Liver (tissue), 9 donors: ENCODE results near the gene PREPL. TPM values are rescaled to one million over a fixed set of nuclear protein-coding genes. Genes with fewer than 3 reads are reported as not detected.

Experiments
- DNase-seq: peaks from one replicate; pipeline ENCODE4 v3.0.0-alpha.2; 2017; ENCODE audit warnings: low spot score
- H3K27ac ChIP-seq, 2 donors: one replicate each; pipeline ENCODE4 v1.7.0; 2013; ENCODE audit warnings: inconsistent platforms in 2 of 2, low read length in 2 of 2, control low read depth in 1 of 2, low read depth in 1 of 2, mild to moderate bottlenecking in 1 of 2
- H3K27me3 ChIP-seq, 4 donors: one replicate each; pipeline versions ENCODE4 v1.6.1 to v1.7.0; 2013; ENCODE audit warnings: low read length in 3 of 4, inconsistent platforms in 1 of 4, mild to moderate bottlenecking in 1 of 4, moderate library complexity in 1 of 4; ENCODE audit not compliant: control insufficient read depth in 4 of 4, insufficient read depth in 4 of 4
- H3K36me3 ChIP-seq, 4 donors: one replicate each; pipeline versions ENCODE4 v1.6.1 to v1.7.0; 2013; ENCODE audit warnings: low read length in 3 of 4, mild to moderate bottlenecking in 3 of 4, low read depth in 1 of 4, moderate library complexity in 1 of 4; ENCODE audit not compliant: control insufficient read depth in 4 of 4, insufficient read depth in 3 of 4
- H3K4me1 ChIP-seq, 4 donors: one replicate each; pipeline versions ENCODE4 v1.6.1 to v1.7.0; 2013; ENCODE audit warnings: low read length in 3 of 4, mild to moderate bottlenecking in 3 of 4, moderate library complexity in 1 of 4; ENCODE audit not compliant: control insufficient read depth in 4 of 4, insufficient read depth in 4 of 4
- H3K4me3 ChIP-seq, 3 donors: one replicate each; pipeline versions ENCODE4 v1.6.1 to v1.7.0; 2013; ENCODE audit warnings: low read length in 3 of 3, control low read depth in 1 of 3, low read depth in 1 of 3, mild to moderate bottlenecking in 1 of 3
- H3K9ac ChIP-seq, 2 donors: one replicate each; pipeline ENCODE4 v1.7.0; 2013; ENCODE audit warnings: low read length in 2 of 2, mild to moderate bottlenecking in 2 of 2, moderate library complexity in 2 of 2, control low read depth in 1 of 2, low read depth in 1 of 2
- H3K9me3 ChIP-seq, 4 donors: one replicate each; pipeline versions ENCODE4 v1.6.1 to v1.7.0; 2013; ENCODE audit warnings: low read length in 3 of 4; ENCODE audit not compliant: control insufficient read depth in 4 of 4
- EGR1 ChIP-seq, 2 donors: IDR thresholded peaks; 2 replicates each; pipeline ENCODE4 v1.6.1; 2016 to 2018; ENCODE audit warnings: antibody characterized with exemption in 2 of 2, low read depth in 2 of 2
- FOXA1 ChIP-seq: IDR thresholded peaks from 2 replicates; pipeline ENCODE4 v1.6.1; 2016; ENCODE audit warnings: antibody characterized with exemption
- FOXA2 ChIP-seq: IDR thresholded peaks from 2 replicates; pipeline ENCODE4 v1.6.1; 2016; ENCODE audit warnings: antibody characterized with exemption
- GABPA ChIP-seq, 2 donors: IDR thresholded peaks in 1 of 2; conservative IDR thresholded peaks in 1 of 2; 2 replicates each; pipeline ENCODE4 v1.6.1; 2016; ENCODE audit warnings: antibody characterized with exemption in 2 of 2, mild to moderate bottlenecking in 1 of 2, moderate library complexity in 1 of 2
- HNF4A ChIP-seq, 2 donors: conservative IDR thresholded peaks; 2 replicates each; pipeline ENCODE4 v1.6.1; 2016; ENCODE audit warnings: antibody characterized with exemption in 2 of 2, mild to moderate bottlenecking in 2 of 2
- HNF4G ChIP-seq: IDR thresholded peaks from 2 replicates; pipeline ENCODE4 v1.6.1; 2016; ENCODE audit warnings: antibody characterized with exemption
- JUND ChIP-seq, 2 donors: IDR thresholded peaks; 2 replicates each; pipeline ENCODE4 v1.6.1; 2016; ENCODE audit warnings: antibody characterized with exemption in 2 of 2
- NR2F2 ChIP-seq: IDR thresholded peaks from 2 replicates; pipeline ENCODE4 v1.6.1; 2016; ENCODE audit warnings: antibody characterized with exemption
- RAD21 ChIP-seq, 2 donors: IDR thresholded peaks; 2 replicates each; pipeline ENCODE4 v1.6.1; 2016; ENCODE audit warnings: antibody characterized with exemption in 2 of 2, mild to moderate bottlenecking in 2 of 2
- RXRA ChIP-seq, 2 donors: IDR thresholded peaks; 2 replicates each; pipeline ENCODE4 v1.6.1; 2017 to 2018; ENCODE audit warnings: antibody characterized with exemption in 2 of 2, mild to moderate bottlenecking in 1 of 2
- SP1 ChIP-seq: IDR thresholded peaks from 2 replicates; pipeline ENCODE4 v1.6.1; 2018; ENCODE audit warnings: antibody characterized with exemption, mild to moderate bottlenecking
- TAF1 ChIP-seq: conservative IDR thresholded peaks from 2 replicates; pipeline ENCODE4 v1.6.1; 2016; ENCODE audit warnings: antibody characterized with exemption, mild to moderate bottlenecking
- YY1 ChIP-seq: IDR thresholded peaks from 2 replicates; pipeline ENCODE4 v1.6.1; 2016; ENCODE audit warnings: antibody characterized with exemption, mild to moderate bottlenecking
- WGBS: extraction: QIAGEN DNeasy Blood & Tissue Kit; methylation state at CpG from one replicate; pipeline ENCODE4 v1.1.7; 2013; 5-methylcytosine and 5-hydroxymethylcytosine counted together
- polyA plus RNA-seq, 2 donors: library from polyadenylated mRNA; stranded (reverse) in 1 of 2; unstranded in 1 of 2; fragments of 200-250 nt in 1 of 2; fragments of >200 nt in 1 of 2; fragmentation: Nextera tagmentation in 1 of 2; extraction: Ambion mirVana in 1 of 2; gene quantifications; one replicate each; pipeline versions ENCODE4 v1.2.1 to v1.2.3, GENCODE V29; 2013 to 2015
- total RNA-seq, 2 donors: library from RNA; depleted of rRNA; stranded (reverse); fragments of >200 nt; gene quantifications; one replicate each; pipeline ENCODE4 v1.2.3, GENCODE V29; 2014
- TF ChIP-seq, protein P1 (sequence below): fragments of 150-350 bp; IDR thresholded peaks from 2 replicates; pipeline ENCODE4 v1.5.1; 2017; ENCODE audit warnings: improper control_type of control experiment, low read depth, low read length; ENCODE audit not compliant: missing input control
- TF ChIP-seq, protein P2 (sequence below): IDR thresholded peaks from 2 replicates; pipeline ENCODE4 v1.6.1; 2016; ENCODE audit warnings: antibody characterized with exemption
- TF ChIP-seq, protein P3 (sequence below): IDR thresholded peaks from 2 replicates; pipeline ENCODE4 v1.6.1; 2016; ENCODE audit warnings: antibody characterized with exemption
- TF ChIP-seq, protein P4 (sequence below): IDR thresholded peaks from 2 replicates; pipeline ENCODE4 v1.6.1; 2016; ENCODE audit warnings: antibody characterized with exemption, mild to moderate bottlenecking
- TF ChIP-seq, protein P5 (sequence below): IDR thresholded peaks from 2 replicates; pipeline ENCODE4 v1.6.1; 2016; ENCODE audit warnings: antibody characterized with exemption
- donor health status: healthy.
- donor health status: healthy.
- donor health status: healthy.
- donor health status: healthy.
- donor health status: healthy.

PREPL gene
- total and polyA plus RNA-seq, 4 donors: 7.9 to 18.8 (median 11.7) TPM

DNA sequence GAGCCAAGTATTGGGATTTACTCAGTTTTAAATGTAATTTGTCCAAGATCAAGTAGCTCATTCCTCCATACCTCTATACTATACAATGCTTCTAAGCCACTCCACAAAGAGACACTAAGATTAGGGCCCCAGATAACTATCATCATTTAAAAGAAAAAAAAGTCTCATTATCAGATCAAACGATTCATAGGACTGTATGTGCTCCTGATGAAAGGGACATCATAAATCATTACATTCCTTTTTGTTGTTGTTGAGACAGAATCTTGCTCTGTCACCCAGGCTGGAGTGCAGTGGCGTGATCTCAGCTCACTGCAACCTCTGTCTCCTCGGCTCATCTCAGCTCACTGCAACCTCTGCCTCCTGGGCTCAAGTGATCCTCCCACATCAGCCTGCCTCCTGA is 88.2 kb downstream of the PREPL start (continued):
- TF ChIP-seq, protein P1, sequence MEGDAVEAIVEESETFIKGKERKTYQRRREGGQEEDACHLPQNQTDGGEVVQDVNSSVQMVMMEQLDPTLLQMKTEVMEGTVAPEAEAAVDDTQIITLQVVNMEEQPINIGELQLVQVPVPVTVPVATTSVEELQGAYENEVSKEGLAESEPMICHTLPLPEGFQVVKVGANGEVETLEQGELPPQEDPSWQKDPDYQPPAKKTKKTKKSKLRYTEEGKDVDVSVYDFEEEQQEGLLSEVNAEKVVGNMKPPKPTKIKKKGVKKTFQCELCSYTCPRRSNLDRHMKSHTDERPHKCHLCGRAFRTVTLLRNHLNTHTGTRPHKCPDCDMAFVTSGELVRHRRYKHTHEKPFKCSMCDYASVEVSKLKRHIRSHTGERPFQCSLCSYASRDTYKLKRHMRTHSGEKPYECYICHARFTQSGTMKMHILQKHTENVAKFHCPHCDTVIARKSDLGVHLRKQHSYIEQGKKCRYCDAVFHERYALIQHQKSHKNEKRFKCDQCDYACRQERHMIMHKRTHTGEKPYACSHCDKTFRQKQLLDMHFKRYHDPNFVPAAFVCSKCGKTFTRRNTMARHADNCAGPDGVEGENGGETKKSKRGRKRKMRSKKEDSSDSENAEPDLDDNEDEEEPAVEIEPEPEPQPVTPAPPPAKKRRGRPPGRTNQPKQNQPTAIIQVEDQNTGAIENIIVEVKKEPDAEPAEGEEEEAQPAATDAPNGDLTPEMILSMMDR: no peak
- no peak for TF ChIP-seq NR2F2
- TF ChIP-seq, protein P2, sequence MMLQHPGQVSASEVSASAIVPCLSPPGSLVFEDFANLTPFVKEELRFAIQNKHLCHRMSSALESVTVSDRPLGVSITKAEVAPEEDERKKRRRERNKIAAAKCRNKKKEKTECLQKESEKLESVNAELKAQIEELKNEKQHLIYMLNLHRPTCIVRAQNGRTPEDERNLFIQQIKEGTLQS: no peak
- TF ChIP-seq, protein P3, sequence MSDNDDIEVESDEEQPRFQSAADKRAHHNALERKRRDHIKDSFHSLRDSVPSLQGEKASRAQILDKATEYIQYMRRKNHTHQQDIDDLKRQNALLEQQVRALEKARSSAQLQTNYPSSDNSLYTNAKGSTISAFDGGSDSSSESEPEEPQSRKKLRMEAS: no peak
- no peak for TF ChIP-seq HNF4A (conservative IDR thresholded peaks at IDR 0.05)
- no peak for TF ChIP-seq GABPA (IDR thresholded peaks at IDR 0.05 in 1 of 2, conservative IDR thresholded peaks at IDR 0.05 in 1 of 2)
- TF ChIP-seq FOXA1: no peak

DNA sequence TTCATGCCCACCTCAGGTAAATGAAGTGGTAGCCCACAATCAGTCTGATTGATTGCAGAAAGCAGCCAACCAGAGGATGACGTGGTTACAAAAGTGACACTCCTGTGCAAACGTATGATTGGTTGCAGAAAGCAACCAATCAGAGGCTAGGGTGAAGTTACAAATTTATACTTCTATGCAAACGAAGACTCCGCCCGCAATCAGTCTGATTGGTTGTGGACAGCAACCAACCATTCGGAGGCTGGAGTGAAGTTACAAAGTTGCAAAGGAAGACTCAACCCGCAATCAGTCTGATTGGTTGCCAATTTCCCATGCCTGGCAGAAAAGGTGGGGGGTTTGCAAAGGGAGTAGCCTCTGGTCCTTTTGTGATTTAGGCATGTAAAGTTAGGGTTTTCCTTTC is 90.0 kb downstream of the PREPL start:
- Histone ChIP-seq H3K4me1 (peaks cover 0 to 13% (median 5%) of the 10 kb centered on the region in 4 donors), H3K4me3 (no peak overlapping the region), H3K36me3 (no peaks in the 10 kb centered on the region), H3K9ac (no peak overlapping the region), H3K9me3 (no peaks in the 10 kb centered on the region), H3K27ac (no peak overlapping the region), H3K27me3 (no peaks in the 10 kb centered on the region)
- WGBS: 95% methylated on average over 7 of the region's 7 CpGs
- no peak for TF ChIP-seq TAF1
- no peak for DNase-seq

DNA sequence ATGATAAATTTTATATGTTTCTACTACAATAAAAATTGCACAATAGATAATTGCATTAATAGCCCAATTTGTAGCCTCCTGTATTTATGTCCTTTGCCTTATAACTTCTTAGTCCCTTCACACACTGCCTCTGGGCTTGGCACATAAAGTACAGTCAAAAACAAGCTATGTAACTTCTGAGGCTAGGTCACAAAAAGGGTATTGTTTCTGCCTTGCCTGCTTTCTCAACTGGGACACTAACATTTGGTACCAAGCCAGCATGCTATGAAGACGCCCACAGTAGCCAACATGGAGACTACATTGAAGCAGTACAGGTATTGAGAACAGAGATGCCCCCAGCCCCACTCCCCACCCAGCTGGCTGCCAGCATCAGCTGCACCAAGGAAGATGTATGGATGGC is 91.5 kb downstream of the PREPL start:
- no peak overlapping the region for H3K4me3 ChIP-seq
- no peak for DNase-seq
- H3K9ac ChIP-seq: no peak overlapping the region
- no peak overlapping the region for H3K27ac ChIP-seq
- H3K27me3 ChIP-seq: no peaks in the 10 kb centered on the region
- H3K9me3 ChIP-seq: no peaks in the 10 kb centered on the region
- TF ChIP-seq, protein P2: no peak
- TF ChIP-seq RXRA (IDR thresholded peaks at IDR 0.05) (no peak), TAF1 (no peak), SP1 (no peak), NR2F2 (no peak), RAD21 (IDR thresholded peaks at IDR 0.05) (no peak), HNF4G (no peak), FOXA2 (no peak), FOXA1 (no peak), JUND (IDR thresholded peaks at IDR 0.05) (no peak), YY1 (no peak), EGR1 (IDR thresholded peaks at IDR 0.05; ENCODE audit: low read depth in 2 of 2) (no peak), GABPA (IDR thresholded peaks at IDR 0.05 in 1 of 2, conservative IDR thresholded peaks at IDR 0.05 in 1 of 2) (no peak)
- TF ChIP-seq, protein P4, sequence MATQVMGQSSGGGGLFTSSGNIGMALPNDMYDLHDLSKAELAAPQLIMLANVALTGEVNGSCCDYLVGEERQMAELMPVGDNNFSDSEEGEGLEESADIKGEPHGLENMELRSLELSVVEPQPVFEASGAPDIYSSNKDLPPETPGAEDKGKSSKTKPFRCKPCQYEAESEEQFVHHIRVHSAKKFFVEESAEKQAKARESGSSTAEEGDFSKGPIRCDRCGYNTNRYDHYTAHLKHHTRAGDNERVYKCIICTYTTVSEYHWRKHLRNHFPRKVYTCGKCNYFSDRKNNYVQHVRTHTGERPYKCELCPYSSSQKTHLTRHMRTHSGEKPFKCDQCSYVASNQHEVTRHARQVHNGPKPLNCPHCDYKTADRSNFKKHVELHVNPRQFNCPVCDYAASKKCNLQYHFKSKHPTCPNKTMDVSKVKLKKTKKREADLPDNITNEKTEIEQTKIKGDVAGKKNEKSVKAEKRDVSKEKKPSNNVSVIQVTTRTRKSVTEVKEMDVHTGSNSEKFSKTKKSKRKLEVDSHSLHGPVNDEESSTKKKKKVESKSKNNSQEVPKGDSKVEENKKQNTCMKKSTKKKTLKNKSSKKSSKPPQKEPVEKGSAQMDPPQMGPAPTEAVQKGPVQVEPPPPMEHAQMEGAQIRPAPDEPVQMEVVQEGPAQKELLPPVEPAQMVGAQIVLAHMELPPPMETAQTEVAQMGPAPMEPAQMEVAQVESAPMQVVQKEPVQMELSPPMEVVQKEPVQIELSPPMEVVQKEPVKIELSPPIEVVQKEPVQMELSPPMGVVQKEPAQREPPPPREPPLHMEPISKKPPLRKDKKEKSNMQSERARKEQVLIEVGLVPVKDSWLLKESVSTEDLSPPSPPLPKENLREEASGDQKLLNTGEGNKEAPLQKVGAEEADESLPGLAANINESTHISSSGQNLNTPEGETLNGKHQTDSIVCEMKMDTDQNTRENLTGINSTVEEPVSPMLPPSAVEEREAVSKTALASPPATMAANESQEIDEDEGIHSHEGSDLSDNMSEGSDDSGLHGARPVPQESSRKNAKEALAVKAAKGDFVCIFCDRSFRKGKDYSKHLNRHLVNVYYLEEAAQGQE: no peak
- TF ChIP-seq, protein P1: no peak
- TF ChIP-seq, protein P3: no peak
- TF ChIP-seq, protein P5, sequence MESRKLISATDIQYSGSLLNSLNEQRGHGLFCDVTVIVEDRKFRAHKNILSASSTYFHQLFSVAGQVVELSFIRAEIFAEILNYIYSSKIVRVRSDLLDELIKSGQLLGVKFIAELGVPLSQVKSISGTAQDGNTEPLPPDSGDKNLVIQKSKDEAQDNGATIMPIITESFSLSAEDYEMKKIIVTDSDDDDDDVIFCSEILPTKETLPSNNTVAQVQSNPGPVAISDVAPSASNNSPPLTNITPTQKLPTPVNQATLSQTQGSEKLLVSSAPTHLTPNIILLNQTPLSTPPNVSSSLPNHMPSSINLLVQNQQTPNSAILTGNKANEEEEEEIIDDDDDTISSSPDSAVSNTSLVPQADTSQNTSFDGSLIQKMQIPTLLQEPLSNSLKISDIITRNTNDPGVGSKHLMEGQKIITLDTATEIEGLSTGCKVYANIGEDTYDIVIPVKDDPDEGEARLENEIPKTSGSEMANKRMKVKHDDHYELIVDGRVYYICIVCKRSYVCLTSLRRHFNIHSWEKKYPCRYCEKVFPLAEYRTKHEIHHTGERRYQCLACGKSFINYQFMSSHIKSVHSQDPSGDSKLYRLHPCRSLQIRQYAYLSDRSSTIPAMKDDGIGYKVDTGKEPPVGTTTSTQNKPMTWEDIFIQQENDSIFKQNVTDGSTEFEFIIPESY: no peak
- 86% methylated on average over 1 of the region's 1 CpG for whole genome bisulfite sequencing
- H3K4me1 ChIP-seq: no peaks in the 10 kb centered on the region
- no peaks in the 10 kb centered on the region for H3K36me3 ChIP-seq
